ENCODE measurements around the gene GRIN2B.

GRIN2B gene

DNA sequence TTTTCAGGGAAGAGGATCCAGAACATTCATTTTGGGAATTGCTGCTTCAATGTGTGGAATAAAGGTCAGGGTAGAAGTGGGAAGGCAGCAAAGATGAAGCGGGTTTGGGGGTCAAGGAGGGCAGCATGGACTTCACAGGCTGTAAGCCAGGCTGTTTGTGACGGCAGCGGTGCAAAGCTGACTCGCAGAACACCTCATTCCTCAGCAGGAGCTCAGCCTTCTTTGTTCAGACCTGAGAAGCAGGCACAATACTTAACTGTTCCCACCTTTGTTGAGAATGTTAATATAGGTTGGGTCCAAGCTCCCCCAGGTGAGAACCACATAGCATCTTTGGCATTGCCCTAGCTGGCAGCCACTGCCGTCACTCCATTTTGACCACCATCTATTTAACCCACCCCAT, 16.7 kb downstream of the GRIN2B start:
- Histone ChIP-seq H3K27ac (no peak overlapping the region), H4K20me1 (no peaks in the 10 kb centered on the region), H3K4me2 (no peak overlapping the region), H3K4me1 (peaks cover 0 to 9% (median 7%) of the 10 kb centered on the region in 10 experiments; a peak in 13 of 20 replicates), H3K9ac (no peak overlapping the region), H3K9me3 (replicated peaks in 1 of 11) (no peaks in the 10 kb centered on the region; a peak in 2 of 22 replicates), H3K27me3 (no peaks in the 10 kb centered on the region), H3K4me3 (no peak overlapping the region), H3K36me3 (no peaks in the 10 kb centered on the region)
- no peak for TF ChIP-seq Cebpa-rat (IDR thresholded peaks at IDR 0.05)

DNA sequence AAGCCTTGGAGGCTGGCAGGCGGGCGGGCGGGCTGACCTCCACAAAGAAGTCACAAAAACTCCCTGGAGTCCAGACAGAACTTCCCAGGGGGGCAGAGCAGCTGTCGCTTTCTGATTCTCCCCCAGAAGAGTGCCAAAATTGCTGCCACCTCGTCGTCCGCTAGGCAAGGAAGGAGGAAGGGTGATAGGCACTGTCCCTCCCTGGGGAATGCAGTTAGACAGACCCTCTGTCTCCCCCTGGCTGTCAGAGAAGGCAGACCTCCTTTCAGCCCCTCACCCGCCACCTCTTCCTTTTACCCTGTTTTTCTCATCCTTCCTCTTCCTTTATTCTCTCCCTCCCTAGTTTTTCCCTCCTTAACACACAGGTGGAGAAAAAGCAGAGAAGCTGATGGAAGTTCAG, 18.7 kb downstream of the GRIN2B start:
- Histone ChIP-seq H3K27ac (no peak overlapping the region), H3K36me3 (no peaks in the 10 kb centered on the region), H3K9me3 (replicated peaks in 1 of 11) (no peaks in the 10 kb centered on the region; a peak in 2 of 22 replicates), H3K4me1 (peaks cover 2 to 18% (median 13%) of the 10 kb centered on the region in 10 experiments; a peak in 17 of 20 replicates), H3K9ac (no peak overlapping the region), H3K4me2 (no peak overlapping the region), H4K20me1 (no peaks in the 10 kb centered on the region), H3K27me3 (no peaks in the 10 kb centered on the region), H3K4me3 (no peak overlapping the region)
- no peak for TF ChIP-seq Cebpa-rat (IDR thresholded peaks at IDR 0.05)

DNA sequence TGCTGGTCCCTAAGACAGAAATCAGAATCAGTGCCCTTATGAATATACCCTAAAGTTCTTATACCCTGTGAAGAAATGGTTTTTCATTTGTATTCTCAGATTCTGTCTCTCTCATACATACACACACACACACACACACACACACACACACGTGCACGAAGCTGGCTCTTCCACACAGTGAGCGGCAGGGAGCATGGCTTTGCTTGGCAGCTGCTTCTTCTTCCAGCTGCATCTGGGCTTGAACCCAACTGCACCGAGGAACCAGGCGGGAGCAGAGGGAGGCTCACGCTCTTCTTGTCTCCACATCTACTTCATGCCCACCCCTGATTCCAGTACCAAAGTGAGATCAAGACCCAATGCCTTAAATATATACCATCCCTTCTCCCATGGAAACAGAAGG, 19.4 kb downstream of the GRIN2B start:
- H3K4me1 ChIP-seq, result peaks cover 6 to 23% (median 20%) of the 10 kb centered on the region in 10 experiments; a peak in 17 of 20 replicates
- H4K20me1 ChIP-seq, result no peaks in the 10 kb centered on the region
- H3K4me3 ChIP-seq, result no peak overlapping the region
- H3K27ac ChIP-seq, result no peak overlapping the region
- H3K9me3 ChIP-seq (replicated peaks in 1 of 11), result no peaks in the 10 kb centered on the region; a peak in 2 of 22 replicates
- no peaks in the 10 kb centered on the region for H3K36me3 ChIP-seq
- H3K4me2 ChIP-seq, result no peak overlapping the region
- TF ChIP-seq Cebpa-rat (IDR thresholded peaks at IDR 0.05), result no peak
- no peaks in the 10 kb centered on the region for H3K27me3 ChIP-seq
- no peak overlapping the region for H3K9ac ChIP-seq

DNA sequence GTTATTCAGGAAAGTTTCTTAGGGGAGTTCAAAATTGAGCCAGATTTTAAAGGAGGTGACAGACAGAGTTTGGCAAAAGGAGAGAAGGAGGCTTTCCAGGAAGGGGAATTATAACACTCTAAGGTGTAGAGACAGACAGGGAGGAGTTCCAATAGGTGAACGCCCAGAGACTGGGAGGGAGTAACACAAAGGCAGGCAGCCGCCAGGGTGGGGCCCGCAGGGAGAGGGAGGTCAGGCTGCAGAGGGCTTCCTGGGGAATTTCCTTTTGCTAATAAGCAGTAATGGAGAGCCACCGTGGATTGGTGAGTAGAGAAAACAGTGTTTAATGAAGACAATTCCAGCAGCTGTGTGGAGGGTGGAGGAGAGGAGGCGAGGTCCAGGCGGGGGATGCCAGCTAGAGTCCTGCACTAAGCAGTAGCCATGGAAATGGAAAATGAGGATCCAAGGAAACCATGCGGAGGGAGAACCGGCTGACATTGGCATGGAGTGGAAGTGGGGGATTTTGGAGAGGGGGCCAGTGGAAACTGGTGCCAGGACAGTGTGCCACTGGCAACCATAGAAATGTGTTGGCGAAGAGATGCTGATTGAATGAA, 22.2 kb downstream of the GRIN2B start:
- Histone ChIP-seq H3K4me1 (peaks cover 6 to 24% (median 20%) of the 10 kb centered on the region in 10 experiments; a peak in 17 of 20 replicates), H3K9me3 (replicated peaks in 1 of 11) (no peaks in the 10 kb centered on the region; a peak in 2 of 22 replicates), H3K27ac (no peak overlapping the region), H3K36me3 (no peaks in the 10 kb centered on the region), H4K20me1 (no peaks in the 10 kb centered on the region), H3K4me2 (0 out of 22 replicates have a peak overlapping the region, but pooled peaks of 2 of the 11 experiments have one; percentile 11 to 14), H3K9ac (no peak overlapping the region), H3K4me3 (no peak overlapping the region), H3K27me3 (no peaks in the 10 kb centered on the region)
- TF ChIP-seq Cebpa-rat (IDR thresholded peaks at IDR 0.05), result no peak

DNA sequence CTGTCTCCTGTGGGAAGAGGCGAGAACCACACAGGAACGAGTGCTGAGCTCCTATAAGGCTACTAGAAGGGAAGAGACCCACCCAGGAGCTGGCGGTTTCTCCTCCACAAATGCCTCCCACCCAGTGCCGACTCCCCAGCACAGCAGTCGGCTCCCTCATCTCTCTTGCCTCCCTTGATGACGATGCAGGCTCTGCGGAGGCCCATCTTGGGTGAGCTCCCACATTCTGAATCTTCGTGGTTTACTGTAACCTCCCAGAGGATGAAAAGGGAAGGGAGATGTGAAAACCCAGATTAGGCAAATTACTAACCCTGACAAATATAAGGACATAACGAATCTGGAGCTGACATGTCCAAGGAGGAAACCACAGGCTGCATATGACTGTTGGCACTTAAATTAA, 23.8 kb downstream of the GRIN2B start:
- H3K27me3 ChIP-seq, result no peaks in the 10 kb centered on the region
- H3K9me3 ChIP-seq (replicated peaks in 1 of 11), result no peaks in the 10 kb centered on the region; a peak in 2 of 22 replicates
- no peaks in the 10 kb centered on the region for H3K36me3 ChIP-seq
- H4K20me1 ChIP-seq, result no peaks in the 10 kb centered on the region
- no peak overlapping the region for H3K9ac ChIP-seq
- peak overlapping the region in 9 of 11 experiments; percentile 8 to 61 (median 34); a peak in 17 of 22 replicates for H3K4me2 ChIP-seq
- no peak overlapping the region for H3K27ac ChIP-seq
- no peak overlapping the region for H3K4me3 ChIP-seq
- H3K4me1 ChIP-seq, result peaks cover 6 to 24% (median 20%) of the 10 kb centered on the region in 10 experiments; a peak in 17 of 20 replicates
- TF ChIP-seq Cebpa-rat (IDR thresholded peaks at IDR 0.05), result no peak

DNA sequence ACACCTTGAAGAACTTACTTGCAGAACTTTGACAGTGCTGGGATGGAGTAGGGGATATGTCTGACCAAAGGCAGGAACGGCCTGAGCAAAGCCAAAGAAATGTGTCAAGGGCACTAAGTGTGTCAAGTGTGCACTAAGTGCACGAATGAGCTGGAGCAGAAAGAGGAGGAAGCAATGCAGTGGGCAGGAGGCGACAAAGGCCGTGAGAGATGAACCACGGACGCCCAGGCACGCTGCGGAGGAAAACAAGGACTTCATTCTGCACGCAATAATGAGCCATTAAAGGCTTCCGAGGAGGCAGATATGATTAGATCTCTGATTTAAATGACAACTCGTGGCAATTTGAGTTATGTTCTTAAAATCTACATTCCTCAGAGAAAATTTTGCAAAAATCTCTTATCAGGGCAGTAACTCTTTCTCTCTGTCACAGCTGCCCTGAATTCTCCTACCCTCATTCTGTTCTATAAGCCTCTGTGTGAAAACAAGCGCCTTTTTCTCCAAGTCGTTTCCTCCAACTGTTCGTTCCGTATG, 25.3 kb downstream of the GRIN2B start:
- Histone ChIP-seq H3K4me1 (peaks cover 6 to 24% (median 20%) of the 10 kb centered on the region in 10 experiments; a peak in 17 of 20 replicates), H3K27ac (no peak overlapping the region), H3K36me3 (no peaks in the 10 kb centered on the region)

DNA sequence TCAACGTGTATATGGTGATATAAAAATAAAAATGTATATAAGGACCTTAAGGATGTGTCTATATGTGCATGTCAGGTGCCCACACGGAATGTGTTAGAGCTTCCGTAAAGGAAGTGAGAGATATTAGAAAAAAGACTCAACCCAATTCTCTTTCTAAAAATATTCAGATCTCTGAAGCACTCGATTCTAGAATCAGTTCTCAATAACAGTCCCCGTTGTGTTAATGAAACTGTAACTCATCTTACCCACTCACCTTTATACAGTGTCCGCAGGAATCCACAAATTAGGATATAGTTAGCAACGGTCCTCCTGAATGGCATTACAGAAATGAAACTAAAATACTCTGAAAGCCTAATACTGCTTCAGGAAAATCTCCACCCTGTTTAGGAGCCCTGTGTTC, 29.3 kb downstream of the GRIN2B start:
- Histone ChIP-seq H3K27ac (no peak overlapping the region), H3K9me3 (replicated peaks in 1 of 11) (no peaks in the 10 kb centered on the region), H4K20me1 (no peaks in the 10 kb centered on the region), H3K4me2 (no peak overlapping the region), H3K27me3 (no peaks in the 10 kb centered on the region), H3K4me3 (no peak overlapping the region), H3K36me3 (no peaks in the 10 kb centered on the region), H3K9ac (no peak overlapping the region), H3K4me1 (peaks cover 0 to 9% (median 3%) of the 10 kb centered on the region in 10 experiments; a peak in 11 of 20 replicates)
- no peak for TF ChIP-seq Cebpa-rat (IDR thresholded peaks at IDR 0.05)

More for the DNA sequence above, 25.3 kb downstream of the GRIN2B start:
- H3K9ac ChIP-seq, result no peak overlapping the region
- no peak for TF ChIP-seq Cebpa-rat (IDR thresholded peaks at IDR 0.05)
- H3K4me2 ChIP-seq, result no peak overlapping the region
- no peaks in the 10 kb centered on the region for H3K27me3 ChIP-seq
- H3K4me3 ChIP-seq, result no peak overlapping the region
- no peaks in the 10 kb centered on the region for H3K9me3 ChIP-seq (replicated peaks in 1 of 11)
- no peaks in the 10 kb centered on the region for H4K20me1 ChIP-seq

DNA sequence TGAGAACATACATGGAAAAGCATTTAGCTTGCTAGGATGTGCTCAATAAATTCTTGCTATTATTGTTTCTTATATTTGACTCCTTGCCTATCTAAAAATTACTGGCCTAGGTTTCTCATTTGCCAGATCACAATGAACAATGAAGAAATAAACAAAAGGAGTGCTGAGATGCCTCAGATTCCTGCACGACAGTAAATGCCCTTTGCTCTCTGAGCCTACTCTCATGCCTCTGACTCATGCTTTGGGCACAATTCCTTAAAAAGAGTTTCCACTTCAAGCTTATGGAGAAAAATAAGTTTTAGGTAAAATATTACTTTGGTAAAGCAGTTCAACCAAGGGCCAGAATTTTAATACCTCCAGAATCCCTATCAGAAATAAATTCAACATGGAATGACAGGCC, 30.9 kb downstream of the GRIN2B start:
- H3K4me1 ChIP-seq, result peaks cover 0 to 12% (median 0%) of the 10 kb centered on the region in 10 experiments; a peak in 5 of 20 replicates
- H4K20me1 ChIP-seq, result no peaks in the 10 kb centered on the region
- H3K36me3 ChIP-seq, result no peaks in the 10 kb centered on the region
- H3K27ac ChIP-seq, result no peak overlapping the region
- no peaks in the 10 kb centered on the region for H3K27me3 ChIP-seq
- H3K4me3 ChIP-seq, result no peak overlapping the region
- no peak overlapping the region for H3K4me2 ChIP-seq
- H3K9me3 ChIP-seq (replicated peaks in 1 of 11), result no peaks in the 10 kb centered on the region
- no peak for TF ChIP-seq Cebpa-rat (IDR thresholded peaks at IDR 0.05)
- no peak overlapping the region for H3K9ac ChIP-seq

DNA sequence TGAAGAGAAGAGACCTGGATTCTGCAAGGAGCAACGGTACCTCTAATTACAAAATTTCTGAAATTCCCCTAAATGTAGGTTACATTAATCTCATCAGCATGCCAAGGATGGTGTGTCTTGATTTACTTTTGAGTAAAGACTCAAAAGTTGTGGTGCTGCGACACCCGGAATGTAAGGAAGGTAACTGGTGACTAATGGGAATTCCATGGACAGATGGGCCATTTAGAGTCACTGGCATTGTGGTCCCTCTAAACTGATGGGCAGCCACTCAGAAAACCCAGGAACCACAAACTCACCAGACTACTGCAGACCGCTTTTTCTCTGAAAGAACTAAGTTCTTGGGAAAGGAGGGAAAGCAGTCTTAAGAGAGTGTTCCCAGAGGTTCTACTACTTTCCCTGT, 32.8 kb downstream of the GRIN2B start:
- H3K4me2 ChIP-seq, result no peak overlapping the region
- H3K4me1 ChIP-seq, result peaks cover 0 to 12% (median 0%) of the 10 kb centered on the region in 10 experiments; a peak in 5 of 20 replicates
- no peak for TF ChIP-seq Cebpa-rat (IDR thresholded peaks at IDR 0.05)

More for the DNA sequence above, 32.8 kb downstream of the GRIN2B start:
- Histone ChIP-seq H3K36me3 (no peaks in the 10 kb centered on the region), H3K9me3 (replicated peaks in 1 of 11) (no peaks in the 10 kb centered on the region), H3K27ac (no peak overlapping the region), H3K9ac (no peak overlapping the region), H3K4me3 (no peak overlapping the region), H4K20me1 (no peaks in the 10 kb centered on the region), H3K27me3 (no peaks in the 10 kb centered on the region)
